Stimulated activated CD8-positive, alpha-beta memory T cell treated with anti-CD3 and anti-CD28 coated beads, Interleukin-4, amount 100 ng/mL, for 48 hours (primary cell): ENCODE measurements around the gene SFTPB.
"Not testable (repeated sequence)": the region's sequence is repeated elsewhere in the genome, so short reads cannot be mapped to it uniquely, and the experiment has no call there.

Experiments
- DNase-seq: peaks from one replicate; pipeline ENCODE4 v3.0.0-alpha.2; 2020

Gene SFTPB

GRCh38 chr2:85675427-85675826 is 7.4 kb upstream of the SFTPB start:
- DNase-seq, result no peak

GRCh38 chr2:85674417-85674816 is 6.4 kb upstream of the SFTPB start:
- no peak for DNase-seq

- DNase-seq, result no peak
Observed at GRCh38 chr2:85673716-85674375, 5.8 kb upstream of the SFTPB start.

GRCh38 chr2:85672456-85672855 is 4.5 kb upstream of the SFTPB start:
- no peak for DNase-seq

GRCh38 chr2:85670416-85670815 is 2.4 kb upstream of the SFTPB start:
- DNase-seq, result not testable (repeated sequence)

GRCh38 chr2:85669549-85669948 is 1.6 kb upstream of the SFTPB start:
- no peak for DNase-seq

- DNase-seq, result no peak
Observed at GRCh38 chr2:85668857-85669142, 801 bp upstream of the SFTPB start.

- no peak for DNase-seq
Observed at GRCh38 chr2:85667561-85668008, 414 bp downstream of the SFTPB start.

GRCh38 chr2:85666435-85667316 is 1.3 kb downstream of the SFTPB start:
- DNase-seq, result no peak

GRCh38 chr2:85666016-85666415 is 2.0 kb downstream of the SFTPB start:
- DNase-seq, result no peak

- no peak for DNase-seq
Observed at GRCh38 chr2:85665264-85665937, 2.6 kb downstream of the SFTPB start.

GRCh38 chr2:85663594-85664565 is 4.1 kb downstream of the SFTPB start:
- no peak for DNase-seq

GRCh38 chr2:85662899-85663593 is 5.0 kb downstream of the SFTPB start:
- DNase-seq, result no peak

GRCh38 chr2:85661139-85661858 is 6.7 kb downstream of the SFTPB start:
- DNase-seq, result no peak

GRCh38 chr2:85660725-85661124 is 7.3 kb downstream of the SFTPB start:
- DNase-seq, result no peak

GRCh38 chr2:85660301-85660700 is 7.7 kb downstream of the SFTPB start:
- not testable (repeated sequence) for DNase-seq

- DNase-seq, result no peak
Observed at GRCh38 chr2:85659324-85659981, 8.5 kb downstream of the SFTPB start.

- not testable (repeated sequence) for DNase-seq
Observed at GRCh38 chr2:85657399-85657798, 10.6 kb downstream of the SFTPB start.

- no peak for DNase-seq
Observed at GRCh38 chr2:85656468-85656867, 11.5 kb downstream of the SFTPB start.

- no peak for DNase-seq
Observed at GRCh38 chr2:85655961-85656417, 12.0 kb downstream of the SFTPB start.

GRCh38 chr2:85653996-85654395 is 14.0 kb downstream of the SFTPB start:
- no peak for DNase-seq
